Astrocyte (in vitro differentiated cells and primary cell): ENCODE measurements around the gene NUP160. TPM values are rescaled to one million over a fixed set of nuclear protein-coding genes. Genes with fewer than 3 reads are reported as not detected.

Experiments used
- DNase-seq: peaks from one replicate; pipeline ENCODE4 v3.0.0-alpha.2; 2010; ENCODE audit warnings: low read depth
- FAIRE-seq: peaks from 2 replicates; lab custom pipeline; 2011; peaks lifted over from hg19 to GRCh38; lab: Jason Lieb, UNC
- H2AFZ ChIP-seq: 2 replicates; pipeline ENCODE4 v1.6.0; 2012; ENCODE audit warnings: low read depth, low read length, inconsistent platforms
- H3K27ac ChIP-seq: 2 replicates; pipeline ENCODE4 v1.5.1; 2011; ENCODE audit warnings: low read depth, low read length, inconsistent platforms
- H3K27me3 ChIP-seq: 2 replicates; pipeline ENCODE4 v1.6.0; 2011; ENCODE audit warnings: low read length, inconsistent platforms; ENCODE audit not compliant: insufficient read depth
- H3K36me3 ChIP-seq: 2 replicates; pipeline ENCODE4 v1.5.1; 2011; ENCODE audit warnings: low read length, inconsistent platforms; ENCODE audit not compliant: insufficient read depth
- H3K4me1 ChIP-seq: 2 replicates; pipeline ENCODE4 v1.5.1; 2011; ENCODE audit warnings: low read length, inconsistent platforms; ENCODE audit not compliant: insufficient read depth
- H3K4me2 ChIP-seq: 2 replicates; pipeline ENCODE4 v1.6.0; 2012; ENCODE audit warnings: low read length, inconsistent platforms
- H3K4me3 ChIP-seq: 2 replicates; pipeline ENCODE4 v1.5.1; 2011; ENCODE audit warnings: low read depth, mild to moderate bottlenecking, low read length, inconsistent platforms; ENCODE audit not compliant: insufficient read depth
- H3K79me2 ChIP-seq: 2 replicates; pipeline ENCODE4 v1.6.0; 2012; ENCODE audit warnings: mild to moderate bottlenecking, low read length, inconsistent platforms; ENCODE audit not compliant: insufficient read depth
- H3K9ac ChIP-seq: 2 replicates; pipeline ENCODE4 v1.6.0; 2012; ENCODE audit warnings: mild to moderate bottlenecking, low read length, inconsistent platforms
- H3K9me3 ChIP-seq: 2 replicates; pipeline ENCODE4 v1.5.1; 2012; ENCODE audit warnings: low read depth, mild to moderate bottlenecking, low read length, inconsistent platforms; ENCODE audit not compliant: insufficient read depth
- H4K20me1 ChIP-seq: 2 replicates; pipeline ENCODE4 v1.6.0; 2012; ENCODE audit warnings: low read length, inconsistent platforms; ENCODE audit not compliant: insufficient read depth
- H3K27ac Mint-ChIP-seq: one replicate; pipeline ENCODE4 v1.8.0; 2021; ENCODE audit warnings: mild to moderate bottlenecking, mixed read lengths; ENCODE audit not compliant: unreplicated experiment
- H3K27me3 Mint-ChIP-seq: one replicate; pipeline ENCODE4 v1.8.0; 2021; ENCODE audit warnings: low read depth, mixed read lengths; ENCODE audit not compliant: unreplicated experiment
- H3K36me3 Mint-ChIP-seq: one replicate; pipeline ENCODE4 v1.8.0; 2021; ENCODE audit warnings: low read depth, mixed read lengths; ENCODE audit not compliant: unreplicated experiment
- H3K4me1 Mint-ChIP-seq: one replicate; pipeline ENCODE4 v1.8.0; 2021; ENCODE audit warnings: low read depth, mixed read lengths; ENCODE audit not compliant: unreplicated experiment
- H3K4me3 Mint-ChIP-seq: one replicate; pipeline ENCODE4 v1.8.0; 2021; ENCODE audit warnings: mild to moderate bottlenecking, moderate library complexity, mixed read lengths; ENCODE audit not compliant: unreplicated experiment
- H3K9me3 Mint-ChIP-seq: one replicate; pipeline ENCODE4 v1.8.0; 2021; ENCODE audit warnings: mild to moderate bottlenecking, mixed read lengths; ENCODE audit not compliant: unreplicated experiment
- CTCF ChIP-seq: IDR thresholded peaks from 2 replicates; pipeline ENCODE4 v1.5.1; 2011; ENCODE audit warnings: low read depth, mild to moderate bottlenecking, inconsistent platforms, low read length, moderate library complexity; ENCODE audit not compliant: insufficient read depth
- EZH2 ChIP-seq: IDR thresholded peaks from 2 replicates; pipeline ENCODE4 v1.6.1; 2012; ENCODE audit warnings: mild to moderate bottlenecking, low read length, inconsistent platforms; ENCODE audit not compliant: insufficient read depth
- total RNA-seq: library from RNA; stranded (reverse); gene quantifications from 2 replicates; pipeline ENCODE4 v1.2.1, GENCODE V29; 2021

The NUP160 gene
- total RNA-seq, 1 donor from 2014 or later = 23.8 TPM

GRCh38 chr11:47852053-47852452 lies 3.9 kb upstream of the NUP160 start:
- H3K27me3 ChIP-seq = no peaks in the 10 kb centered on the region
- no peak for FAIRE-seq
- H3K9me3 ChIP-seq = no peaks in the 10 kb centered on the region

GRCh38 chr11:47850337-47850736 lies 2.2 kb upstream of the NUP160 start:
- H3K4me1 ChIP-seq = peaks cover 8% of the 10 kb centered on the region
- H3K36me3 ChIP-seq = no peaks in the 10 kb centered on the region
- Mint-ChIP-seq H3K4me3 (no peak overlapping the region), H3K9me3 (no peaks in the 10 kb centered on the region), H3K4me1 (peaks cover 11% of the 10 kb centered on the region), H3K27ac (no peak overlapping the region), H3K27me3 (peaks cover 3% of the 10 kb centered on the region), H3K36me3 (peaks cover 4% of the 10 kb centered on the region)
- TF ChIP-seq EZH2 (no peak), CTCF (no peak)
- H2AFZ ChIP-seq = no peak overlapping the region
- H3K27me3 ChIP-seq = no peaks in the 10 kb centered on the region
- H3K4me2 ChIP-seq = no peak overlapping the region
- H3K9ac ChIP-seq = no peak overlapping the region
- no peak overlapping the region for H3K4me3 ChIP-seq
- H4K20me1 ChIP-seq = no peaks in the 10 kb centered on the region
- peaks cover 27% of the 10 kb centered on the region for H3K79me2 ChIP-seq
- H3K9me3 ChIP-seq = no peaks in the 10 kb centered on the region
- no peak for DNase-seq
- FAIRE-seq = no peak
- H3K27ac ChIP-seq = no peak overlapping the region

More at GRCh38 chr11:47852053-47852452, 3.9 kb upstream of the NUP160 start:
- H3K36me3 Mint-ChIP-seq = peaks cover 2% of the 10 kb centered on the region
- Histone ChIP-seq H3K36me3 (no peaks in the 10 kb centered on the region), H3K9ac (no peak overlapping the region), H4K20me1 (no peaks in the 10 kb centered on the region), H3K4me3 (no peak overlapping the region), H3K4me1 (peaks cover 8% of the 10 kb centered on the region), H3K4me2 (no peak overlapping the region), H3K79me2 (peaks cover 11% of the 10 kb centered on the region), H3K27ac (no peak overlapping the region), H2AFZ (no peak overlapping the region)
- H3K27me3 Mint-ChIP-seq = peaks cover 3% of the 10 kb centered on the region
- peaks cover 3% of the 10 kb centered on the region for H3K4me1 Mint-ChIP-seq
- no peak overlapping the region for H3K27ac Mint-ChIP-seq
- no peak for DNase-seq
- no peaks in the 10 kb centered on the region for H3K9me3 Mint-ChIP-seq
- no peak for TF ChIP-seq EZH2
- no peak overlapping the region for H3K4me3 Mint-ChIP-seq

- H3K79me2 ChIP-seq = peaks cover 30% of the 10 kb centered on the region
- H2AFZ ChIP-seq = peak overlapping the region; percentile 90
Measured at GRCh38 chr11:47848700-47849155, 578 bp upstream of the NUP160 start.

More at GRCh38 chr11:47848700-47849155, 578 bp upstream of the NUP160 start:
- Histone ChIP-seq H3K4me2 (peak overlapping the region; percentile 90), H3K36me3 (peaks cover under 1% of the 10 kb centered on the region), H4K20me1 (peaks cover 8% of the 10 kb centered on the region), H3K27me3 (no peaks in the 10 kb centered on the region), H3K27ac (peak overlapping the region; percentile 74), H3K4me3 (peak overlapping the region; percentile 71), H3K9me3 (no peaks in the 10 kb centered on the region), H3K9ac (peak overlapping the region; percentile 84), H3K4me1 (peaks cover 17% of the 10 kb centered on the region)
- peak overlapping the region; percentile 90 for H3K27ac Mint-ChIP-seq
- TF ChIP-seq CTCF (no peak), EZH2 (no peak)
- H3K4me1 Mint-ChIP-seq = peaks cover 13% of the 10 kb centered on the region
- no peak for DNase-seq
- H3K36me3 Mint-ChIP-seq = peaks cover 5% of the 10 kb centered on the region
- peak overlapping the region; percentile 95 for H3K4me3 Mint-ChIP-seq
- FAIRE-seq = no peak
- no peaks in the 10 kb centered on the region for H3K9me3 Mint-ChIP-seq
- peaks cover 3% of the 10 kb centered on the region for H3K27me3 Mint-ChIP-seq
